WTC11 (cell line): ENCODE results near the gene CACNA1D. TPM values are rescaled to one million over a fixed set of nuclear protein-coding genes. Genes with fewer than 3 reads are reported as not detected.

Experiments used
- ATAC-seq: fragments of 200-7000 bp; cut with Tn5 transposase; 2 replicates; pipeline ENCODE4 v1.10.0; 2021; ENCODE audit warnings: mild to moderate bottlenecking, moderate library complexity
- CTCF ChIA-PET: fragments of 300-600 bp; sonication (Branson Sonifier 250); formaldehyde crosslinking; loops from one replicate; lab custom pipeline; 2021; ENCODE audit warnings: antibody characterized with exemption; lab: Charles Lee
- POLR2A ChIA-PET: fragments of 350-600 bp; sonication (Branson Sonifier 250); formaldehyde crosslinking; loops from one replicate; lab custom pipeline; 2021; ENCODE audit warnings: antibody characterized with exemption; lab: Charles Lee
- DNase-seq: peaks from one replicate; pipeline ENCODE4 v3.0.0; 2021; ENCODE audit warnings: low spot score
- H3K27ac Mint-ChIP-seq: 2 replicates; pipeline ENCODE4 v1.8.0; 2021; ENCODE audit warnings: mixed read lengths
- H3K27me3 Mint-ChIP-seq: 2 replicates; pipeline ENCODE4 v1.8.0; 2021; ENCODE audit warnings: low read depth, mild to moderate bottlenecking, moderate library complexity, mixed read lengths
- H3K36me3 Mint-ChIP-seq: 2 replicates; pipeline ENCODE4 v1.8.0; 2021; ENCODE audit warnings: mixed read lengths
- H3K4me1 Mint-ChIP-seq: 2 replicates; pipeline ENCODE4 v1.8.0; 2022; ENCODE audit warnings: mixed read lengths
- H3K4me3 Mint-ChIP-seq: 2 replicates; pipeline ENCODE4 v1.8.0; 2021; ENCODE audit warnings: mild to moderate bottlenecking, moderate library complexity, mixed read lengths
- H3K9me3 Mint-ChIP-seq: 2 replicates; pipeline ENCODE4 v1.8.0; 2021; ENCODE audit warnings: mixed read lengths
- AR ChIP-seq: fragments of 250-450 bp; sonication (Bioruptor Pico); IDR thresholded peaks from 2 replicates; pipeline ENCODE4 v1.9.0; 2021; ENCODE audit warnings: mild to moderate bottlenecking
- ATF6 ChIP-seq: sonication (generic); formaldehyde crosslinking; IDR thresholded peaks from 2 replicates; pipeline ENCODE4 v1.8.1; 2023; ENCODE audit warnings: mild to moderate bottlenecking, missing genetic modification reagents
- CBFB ChIP-seq: sonication (generic); formaldehyde crosslinking; IDR thresholded peaks from 2 replicates; pipeline ENCODE4 v1.8.1; 2022; ENCODE audit warnings: mild to moderate bottlenecking, low read depth, missing genetic modification reagents
- ESRRA ChIP-seq: sonication (generic); formaldehyde crosslinking; IDR thresholded peaks from 2 replicates; pipeline ENCODE4 v1.8.1; 2022; ENCODE audit warnings: mild to moderate bottlenecking, missing genetic modification reagents, borderline replicate concordance
- FOXJ3 ChIP-seq: sonication (generic); formaldehyde crosslinking; IDR thresholded peaks from 2 replicates; pipeline ENCODE4 v1.9.0; 2021; ENCODE audit warnings: missing genetic modification reagents, mild to moderate bottlenecking, borderline replicate concordance
- HMGXB4 ChIP-seq: sonication (generic); formaldehyde crosslinking; IDR thresholded peaks from 2 replicates; pipeline ENCODE4 v1.8.1; 2023; ENCODE audit warnings: mild to moderate bottlenecking, moderate library complexity, missing genetic modification reagents
- KAT7 ChIP-seq: sonication (generic); formaldehyde crosslinking; IDR thresholded peaks from 2 replicates; pipeline ENCODE4 v1.8.1; 2023; ENCODE audit warnings: missing genetic modification reagents, mild to moderate bottlenecking, borderline replicate concordance
- MAX ChIP-seq: sonication (generic); formaldehyde crosslinking; IDR thresholded peaks from 2 replicates; pipeline ENCODE4 v1.8.0; 2022; ENCODE audit warnings: mild to moderate bottlenecking, missing genetic modification reagents
- PRDM15 ChIP-seq: sonication (generic); formaldehyde crosslinking; IDR thresholded peaks from 2 replicates; pipeline ENCODE4 v1.8.0; 2022; ENCODE audit warnings: missing genetic modification reagents
- SP1 ChIP-seq: sonication (generic); formaldehyde crosslinking; conservative IDR thresholded peaks from 2 replicates; pipeline ENCODE4 v1.8.1; 2022; ENCODE audit warnings: missing genetic modification reagents
- TCF7 ChIP-seq: sonication (generic); formaldehyde crosslinking; IDR thresholded peaks from 2 replicates; pipeline ENCODE4 v1.8.0; 2022; ENCODE audit warnings: mild to moderate bottlenecking, low read depth, missing genetic modification reagents, moderate library complexity
- TEAD1 ChIP-seq: sonication (generic); formaldehyde crosslinking; IDR thresholded peaks from 2 replicates; pipeline ENCODE4 v1.8.0; 2022; ENCODE audit warnings: mild to moderate bottlenecking, missing genetic modification reagents
- USF2 ChIP-seq: sonication (generic); formaldehyde crosslinking; IDR thresholded peaks from 2 replicates; pipeline ENCODE4 v1.8.1; 2023; ENCODE audit warnings: mild to moderate bottlenecking, missing genetic modification reagents, moderate library complexity
- ZNF232 ChIP-seq: sonication (generic); formaldehyde crosslinking; IDR thresholded peaks from 2 replicates; pipeline ENCODE4 v1.8.0; 2022; ENCODE audit warnings: mild to moderate bottlenecking, missing genetic modification reagents
- ZNF263 ChIP-seq: sonication (generic); formaldehyde crosslinking; IDR thresholded peaks from 2 replicates; pipeline ENCODE4 v1.8.1; 2022; ENCODE audit warnings: low read depth, mild to moderate bottlenecking, moderate library complexity, missing genetic modification reagents
- ZNF423 ChIP-seq: fragments of 250-450 bp; sonication (Bioruptor Pico); IDR thresholded peaks from 2 replicates; pipeline ENCODE4 v2.1.2; 2022; ENCODE audit warnings: mild to moderate bottlenecking, moderate library complexity
- total RNA-seq: library from RNA; stranded (reverse); gene quantifications from 3 replicates; pipeline ENCODE4 v1.2.3, GENCODE V29; 2021

CACNA1D gene
- total RNA-seq, 1 experiment from 2014 or later: 2.3 TPM

- no peak for ATAC-seq
- CTCF ChIA-PET: interaction anchor here (0.6 to 2.1 kb wide), 8 partner anchors 11 to 1294 kb away, joined by 3 to 7 read pairs (median 4); partner anchors contain the start of gene CACNA1D
Measured at GRCh38 chr3:53513556-53514190, 19.3 kb downstream of the CACNA1D start.

GRCh38 chr3:53516339-53516738, 21.9 kb downstream of the CACNA1D start:
- no peak for DNase-seq
- Mint-ChIP-seq H3K27me3 (no peaks in the 10 kb centered on the region; the same call in none of the 2 replicates), H3K4me1 (peaks cover 4% of the 10 kb centered on the region), H3K27ac (no peak overlapping the region), H3K4me3 (no peak overlapping the region), H3K9me3 (no peaks in the 10 kb centered on the region), H3K36me3 (no peaks in the 10 kb centered on the region)
- CTCF ChIA-PET: interaction anchor here (0.9 kb wide), 1 partner anchor 195 kb away, joined by 3 read pairs; no protein-coding TSS in a partner anchor
- POLR2A ChIA-PET: no interaction called here
- ATAC-seq: no peak
- TF ChIP-seq PRDM15 (CRISPR knock-in tag): no peak
- TF ChIP-seq AR: no peak
- TF ChIP-seq ZNF423 (CRISPR knock-in tag): peak; percentile 31; the same call in 1 of the 2 replicates

More at GRCh38 chr3:53513556-53514190, 19.3 kb downstream of the CACNA1D start:
- peaks cover 26% of the 10 kb centered on the region for H3K4me1 Mint-ChIP-seq
- no peak for TF ChIP-seq HMGXB4 (CRISPR knock-in tag)
- TF ChIP-seq TCF7 (CRISPR knock-in tag): no peak
- POLR2A ChIA-PET: no interaction called here
- H3K9me3 Mint-ChIP-seq: no peaks in the 10 kb centered on the region
- no peak for DNase-seq
- no peak overlapping the region for H3K27ac Mint-ChIP-seq
- H3K4me3 Mint-ChIP-seq: no peak overlapping the region
- peaks cover 2% of the 10 kb centered on the region for H3K27me3 Mint-ChIP-seq
- H3K36me3 Mint-ChIP-seq: no peaks in the 10 kb centered on the region

GRCh38 chr3:53518495-53518981, 24.1 kb downstream of the CACNA1D start:
- CTCF ChIA-PET: interaction anchor here (1.0 kb wide), 1 partner anchor 25 kb away, joined by 3 read pairs; the partner anchor contains the start of gene CACNA1D
- TF ChIP-seq ZNF263 (CRISPR knock-in tag) (no peak), ZNF232 (CRISPR knock-in tag) (no peak), MAX (CRISPR knock-in tag) (no peak), FOXJ3 (CRISPR knock-in tag) (no peak), ATF6 (CRISPR knock-in tag) (no peak), SP1 (CRISPR knock-in tag) (no peak), USF2 (CRISPR knock-in tag) (no peak), ESRRA (CRISPR knock-in tag) (no peak), TEAD1 (CRISPR knock-in tag) (no peak), KAT7 (CRISPR knock-in tag) (no peak), CBFB (CRISPR knock-in tag) (no peak)

More at GRCh38 chr3:53518495-53518981, 24.1 kb downstream of the CACNA1D start:
- ATAC-seq: no peak
- no peaks in the 10 kb centered on the region for H3K9me3 Mint-ChIP-seq
- no peak for DNase-seq
- no peaks in the 10 kb centered on the region for H3K4me1 Mint-ChIP-seq
- POLR2A ChIA-PET: no interaction called here
- H3K27me3 Mint-ChIP-seq: no peaks in the 10 kb centered on the region
- H3K4me3 Mint-ChIP-seq: no peak overlapping the region
- H3K27ac Mint-ChIP-seq: no peak overlapping the region
- H3K36me3 Mint-ChIP-seq: no peaks in the 10 kb centered on the region
